Hippocampal formation (tissue), 2 donors: ENCODE data around the gene DLG1.
A peak's percentile ranks its signal among the peaks of the same experiment; 100 is the strongest.

Experiments used
- DNase-seq, 2 donors: peaks; one replicate each; lab custom pipeline; 2025; lab: John Stamatoyannopoulos, UW

The DLG1 gene

DNA sequence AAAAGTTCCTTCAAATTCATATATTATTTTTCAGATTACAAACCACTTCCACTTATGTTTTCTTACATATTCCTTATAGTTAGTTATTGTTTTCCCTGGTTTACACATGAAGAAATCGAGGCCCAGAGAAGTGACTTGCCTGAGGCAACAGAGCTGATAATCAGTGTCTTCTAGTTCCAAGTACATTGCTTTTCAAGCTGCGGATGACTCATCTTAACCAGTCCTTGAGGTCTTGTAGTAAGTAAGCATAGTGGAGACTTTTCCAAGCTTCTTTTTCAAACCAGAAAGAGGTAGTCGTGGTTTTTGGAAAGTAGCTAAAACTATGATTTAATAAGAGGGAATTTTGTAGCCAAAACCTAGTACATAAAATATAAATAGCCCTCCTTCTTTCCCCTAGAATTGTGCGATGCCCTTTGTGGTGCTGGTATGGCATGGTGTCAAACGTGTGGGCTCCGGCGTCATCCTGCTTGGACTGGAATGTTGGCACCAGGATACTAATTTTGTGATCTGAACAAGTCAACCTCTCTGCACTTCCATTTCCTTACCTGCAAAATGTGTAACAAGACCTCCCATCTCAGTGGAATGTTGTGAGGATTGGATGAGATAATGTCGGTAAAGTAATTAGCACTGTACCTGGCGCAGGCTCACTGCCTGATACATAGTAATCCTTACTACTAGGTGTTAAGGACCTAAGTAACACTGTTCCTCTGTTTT, 19.0 kb upstream of the DLG1 start:
- DNase-seq: no peak

DNA sequence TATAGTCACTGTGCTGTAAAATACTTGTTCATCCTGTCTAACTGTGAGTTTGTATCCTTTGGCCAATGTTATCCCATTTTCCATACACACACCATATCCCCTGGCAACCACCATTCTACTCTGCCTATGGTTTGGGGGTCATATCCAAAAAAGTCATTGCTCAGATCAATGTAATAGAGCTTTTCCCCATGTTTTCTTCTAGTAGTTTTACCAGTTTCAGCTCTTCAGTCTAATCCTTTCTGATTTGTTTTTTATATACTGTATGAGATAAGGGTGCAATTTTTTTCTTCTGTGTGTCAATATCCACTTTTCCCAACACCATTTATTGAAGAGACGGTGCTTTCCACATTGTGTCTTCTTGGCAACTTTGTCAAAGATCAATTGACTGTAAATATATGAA, 14.0 kb upstream of the DLG1 start:
- no peak for DNase-seq

DNA sequence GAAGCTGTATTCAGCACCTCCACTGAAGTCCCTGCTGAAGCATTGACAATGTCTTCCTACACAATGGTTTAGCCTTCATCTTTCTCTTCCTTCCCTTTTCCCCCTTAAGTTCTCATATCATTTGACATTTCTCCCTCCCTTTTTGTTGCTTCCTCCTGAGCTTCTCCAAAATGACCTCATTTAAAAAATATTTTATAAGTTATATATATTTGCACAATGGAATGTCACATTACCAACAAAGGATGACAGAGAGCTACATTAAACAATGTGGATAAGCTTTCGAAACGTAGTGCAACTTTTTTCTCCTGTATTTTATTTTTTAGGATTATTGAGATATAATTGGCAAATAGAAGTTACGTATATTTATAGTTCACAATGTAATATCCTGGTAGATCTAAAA, 13.2 kb upstream of the DLG1 start:
- no peak for DNase-seq

DNA sequence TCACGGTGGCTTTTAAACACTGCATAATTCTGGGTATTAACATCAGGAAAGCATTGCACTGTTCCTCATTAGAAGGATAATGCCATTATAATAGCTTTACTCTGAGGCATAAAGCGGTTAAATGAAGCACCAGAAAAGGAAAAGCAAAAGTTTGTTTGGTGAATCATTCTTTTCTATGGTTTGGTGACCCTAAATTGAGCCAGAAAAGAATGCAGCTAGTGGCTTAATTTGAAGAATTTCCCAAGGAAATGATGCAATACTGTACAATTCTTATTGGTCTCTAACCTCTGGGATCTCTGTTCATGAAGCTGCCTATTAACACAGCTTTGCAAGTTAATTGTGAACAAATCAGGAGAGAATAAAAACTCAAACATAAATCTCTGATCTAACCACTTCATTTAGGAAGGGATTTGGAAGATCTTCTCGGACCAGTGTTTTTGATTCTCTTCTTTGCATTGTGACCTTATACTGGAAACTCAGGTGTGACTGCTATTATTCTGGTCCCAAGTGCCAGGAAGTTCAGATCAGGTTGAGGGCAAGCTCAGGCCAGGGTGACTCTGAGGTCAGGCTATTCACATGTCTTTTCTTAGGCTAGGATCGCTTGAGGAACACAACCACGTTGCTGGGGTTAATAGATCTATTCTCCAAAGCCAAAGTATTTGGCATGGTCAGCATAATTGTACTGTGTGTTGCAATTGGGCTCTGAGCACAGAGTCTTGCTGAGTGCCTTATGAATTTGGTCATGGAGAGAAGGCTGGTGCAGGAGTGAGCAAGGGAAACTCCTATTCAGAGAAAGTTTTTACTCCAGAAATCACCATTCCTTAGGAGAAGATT, 11.3 kb upstream of the DLG1 start:
- no peak for DNase-seq

DNA sequence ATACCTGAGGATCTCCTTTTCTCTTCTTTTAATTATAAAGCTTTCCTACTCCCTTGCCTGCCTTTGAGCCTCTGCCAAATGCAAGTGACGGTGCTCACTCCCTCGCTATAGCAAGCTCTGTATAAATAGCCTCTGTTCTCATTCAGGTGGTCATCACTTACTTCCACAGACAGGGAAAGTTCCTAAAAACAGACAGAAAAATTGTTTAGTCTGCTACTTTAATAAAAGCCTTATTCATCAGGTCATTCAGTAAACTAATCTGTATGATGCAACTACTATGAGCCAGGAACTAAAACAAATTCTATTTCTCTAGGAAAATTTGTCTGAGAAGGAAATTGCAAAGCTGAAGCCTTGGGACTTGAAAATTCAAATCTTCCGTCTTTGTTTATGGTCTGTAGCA, 10.2 kb upstream of the DLG1 start:
- DNase-seq: no peak

DNA sequence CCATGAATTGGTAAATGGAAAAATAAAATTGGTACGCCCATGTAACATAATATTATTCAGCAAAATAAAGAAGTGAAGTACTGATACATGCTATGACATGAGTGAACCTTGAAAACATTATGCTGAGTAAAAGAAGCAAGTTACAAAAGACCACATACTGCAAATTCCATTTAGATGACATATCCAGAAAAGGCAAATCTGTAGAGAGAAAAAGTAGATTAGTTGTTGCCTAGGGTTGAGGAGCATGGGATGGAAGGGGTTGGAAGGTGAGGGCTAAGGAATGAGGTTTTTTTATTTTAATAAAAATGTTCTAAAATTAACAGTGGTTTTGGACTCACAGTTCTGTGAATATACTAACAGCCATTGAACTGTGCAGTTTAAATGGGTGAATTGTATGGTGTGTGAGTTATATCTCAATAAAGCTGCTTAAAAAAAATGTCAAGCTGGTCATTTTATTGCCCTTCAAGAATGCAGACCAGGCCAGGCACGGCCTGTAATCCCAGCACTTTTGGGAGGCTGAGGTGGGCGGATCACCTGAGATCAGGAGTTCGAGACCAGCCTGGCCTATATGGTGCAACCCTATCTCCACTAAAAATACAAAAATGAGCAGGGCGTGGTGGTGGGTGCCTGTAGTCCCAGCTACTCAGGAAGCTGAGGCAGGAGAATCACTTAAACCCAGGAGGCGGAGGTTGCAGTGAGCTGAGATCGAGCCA, 8.1 kb upstream of the DLG1 start:
- no peak for DNase-seq

DNA sequence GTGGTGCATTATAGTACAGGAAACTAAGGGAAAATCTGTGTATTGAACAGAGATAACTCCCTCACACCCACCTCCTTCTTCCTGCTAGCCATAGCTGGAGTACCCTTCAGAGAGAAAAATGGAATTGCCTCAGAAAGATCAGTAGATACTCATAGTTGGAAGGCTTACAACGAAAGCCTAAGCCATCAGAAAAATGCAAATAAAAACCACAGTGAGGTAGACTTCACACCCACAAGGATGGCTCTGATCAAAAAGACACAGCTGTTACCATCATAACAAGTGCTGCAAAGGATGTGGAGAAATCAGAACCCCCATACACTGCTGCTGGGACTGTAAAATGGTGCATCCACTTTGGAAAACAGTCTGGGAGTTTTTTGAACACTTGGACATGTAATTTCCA, 7.4 kb upstream of the DLG1 start:
- no peak for DNase-seq

DNA sequence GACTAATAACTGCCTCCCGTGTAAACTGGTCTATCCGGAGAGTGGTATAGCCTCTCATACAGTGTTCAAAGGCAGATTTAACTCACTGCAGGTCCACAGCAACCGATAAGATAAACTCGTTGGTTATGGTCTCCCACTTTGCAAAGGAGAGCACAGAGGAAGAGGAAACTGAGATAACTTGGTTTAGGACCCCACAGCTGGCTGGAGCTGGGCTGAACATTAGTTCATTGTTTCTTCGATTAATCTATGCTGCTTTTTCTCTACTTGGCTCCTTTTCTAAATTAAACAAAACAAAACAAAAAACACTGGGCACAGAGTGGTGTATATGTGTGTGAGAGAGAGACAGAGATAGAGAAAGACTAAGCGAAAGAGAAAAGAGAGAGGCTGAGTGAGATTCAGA, 5.0 kb upstream of the DLG1 start:
- DNase-seq: no peak

DNA sequence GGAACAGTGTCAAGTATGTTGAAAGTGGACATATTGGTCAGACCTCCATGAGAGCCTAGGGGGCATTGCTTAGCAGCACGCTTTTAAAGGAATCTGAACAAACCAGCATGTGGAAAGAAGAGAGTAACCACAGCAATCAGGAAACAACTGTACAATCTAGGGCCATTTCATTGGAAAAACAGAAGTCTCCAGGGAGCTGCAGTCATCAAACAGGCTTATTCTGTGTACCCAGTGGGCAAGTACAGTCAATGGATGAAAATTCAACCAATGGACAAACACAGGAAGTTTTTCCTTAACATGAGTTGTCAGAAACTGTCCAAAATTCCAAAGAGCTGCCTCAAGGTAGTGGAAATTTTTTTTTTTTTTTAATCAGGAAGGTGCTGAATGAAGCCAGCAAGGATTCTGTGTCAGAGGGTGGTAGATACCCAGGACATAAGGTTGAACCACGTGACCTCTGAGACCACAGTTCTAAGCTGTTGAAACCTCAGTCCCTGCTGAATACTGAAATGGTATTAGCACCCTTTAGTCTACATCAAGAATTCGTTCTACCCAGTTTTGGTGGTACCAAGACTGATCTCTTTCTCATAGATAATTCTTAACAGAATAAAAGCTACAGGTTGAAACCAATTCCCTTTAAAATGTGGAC, 4.4 kb upstream of the DLG1 start:
- no peak for DNase-seq

DNA sequence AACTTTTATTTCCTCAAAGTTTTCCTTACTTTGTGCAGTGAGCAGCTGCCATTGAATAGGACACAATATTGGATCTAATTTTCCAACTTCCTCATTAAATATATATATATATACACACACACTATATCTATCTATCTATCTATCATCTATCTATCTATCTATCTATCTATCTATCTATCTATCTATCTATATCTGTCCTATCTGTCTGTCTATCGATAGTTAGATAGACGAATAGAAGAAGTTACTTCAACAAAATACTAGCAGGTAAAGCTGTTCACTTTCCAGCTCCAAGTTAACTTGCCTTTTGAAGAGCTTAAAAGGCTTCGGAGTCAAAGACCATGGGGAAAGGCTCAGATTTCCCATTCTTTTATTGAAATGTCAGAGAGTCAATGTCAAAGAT, 3.6 kb upstream of the DLG1 start:
- DNase-seq: no peak

DNA sequence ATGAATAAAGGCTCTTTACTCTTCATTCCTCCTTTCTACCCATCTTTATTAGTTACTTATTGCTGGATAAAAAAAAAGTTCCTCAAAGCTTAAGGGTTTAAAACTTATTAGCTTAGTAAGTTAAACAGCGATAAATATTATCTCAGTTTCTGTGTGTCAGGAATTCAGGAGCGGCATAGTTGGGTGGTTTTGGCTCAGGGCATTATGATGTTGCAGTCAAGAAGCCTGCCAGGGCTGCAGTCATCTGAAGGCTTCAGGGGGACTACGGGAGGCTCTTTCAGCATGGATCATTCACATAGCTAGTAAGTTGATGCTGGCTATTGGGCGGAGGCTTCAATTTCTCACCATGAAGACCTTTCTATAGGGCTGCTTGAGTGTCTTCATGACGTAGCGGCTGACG, 1.9 kb upstream of the DLG1 start:
- DNase-seq: no peak

DNA sequence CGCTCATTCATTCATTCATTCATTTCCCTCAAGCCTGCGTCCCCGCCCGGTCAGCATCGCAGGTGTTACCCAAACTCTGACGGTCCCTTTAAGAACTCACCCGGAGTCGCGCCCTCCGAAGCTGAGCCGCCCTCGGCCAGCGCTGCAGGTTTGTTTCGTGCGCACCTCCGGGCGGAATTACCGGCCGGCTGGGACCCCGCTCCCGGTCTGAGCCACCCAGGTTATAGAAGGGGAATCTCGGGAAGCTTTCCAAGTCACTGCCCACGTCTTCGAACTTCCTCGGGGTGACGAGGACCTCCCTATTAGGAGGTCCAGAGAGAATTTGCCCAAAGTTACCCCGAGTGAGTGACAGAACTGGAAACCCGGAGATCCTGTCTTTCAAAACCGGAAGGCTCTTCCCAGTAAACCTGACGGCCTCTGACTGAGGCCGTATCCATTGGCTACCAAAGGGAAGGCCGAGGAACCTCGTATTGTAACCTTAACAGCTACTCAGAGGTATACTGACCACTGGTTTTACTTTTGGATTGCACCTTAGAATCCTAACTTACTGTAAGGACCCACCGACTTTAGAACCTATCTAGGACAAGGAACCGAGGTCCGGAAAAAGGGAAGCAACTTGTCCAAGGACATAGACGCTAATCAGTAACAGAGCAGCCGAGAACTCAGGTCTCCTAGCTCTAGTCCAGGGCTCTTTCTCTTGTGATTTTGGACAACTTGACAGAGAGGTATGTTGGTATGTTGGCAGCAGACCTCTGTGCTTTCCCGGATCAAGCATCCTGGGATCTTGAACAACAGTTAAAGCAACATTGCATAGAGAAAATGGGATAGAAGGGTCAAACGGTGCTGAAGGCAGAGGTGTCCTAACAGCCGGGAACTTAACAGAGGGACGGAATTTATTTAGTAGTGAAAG, 788 bp upstream of the DLG1 start:
- no peak for DNase-seq

DNA sequence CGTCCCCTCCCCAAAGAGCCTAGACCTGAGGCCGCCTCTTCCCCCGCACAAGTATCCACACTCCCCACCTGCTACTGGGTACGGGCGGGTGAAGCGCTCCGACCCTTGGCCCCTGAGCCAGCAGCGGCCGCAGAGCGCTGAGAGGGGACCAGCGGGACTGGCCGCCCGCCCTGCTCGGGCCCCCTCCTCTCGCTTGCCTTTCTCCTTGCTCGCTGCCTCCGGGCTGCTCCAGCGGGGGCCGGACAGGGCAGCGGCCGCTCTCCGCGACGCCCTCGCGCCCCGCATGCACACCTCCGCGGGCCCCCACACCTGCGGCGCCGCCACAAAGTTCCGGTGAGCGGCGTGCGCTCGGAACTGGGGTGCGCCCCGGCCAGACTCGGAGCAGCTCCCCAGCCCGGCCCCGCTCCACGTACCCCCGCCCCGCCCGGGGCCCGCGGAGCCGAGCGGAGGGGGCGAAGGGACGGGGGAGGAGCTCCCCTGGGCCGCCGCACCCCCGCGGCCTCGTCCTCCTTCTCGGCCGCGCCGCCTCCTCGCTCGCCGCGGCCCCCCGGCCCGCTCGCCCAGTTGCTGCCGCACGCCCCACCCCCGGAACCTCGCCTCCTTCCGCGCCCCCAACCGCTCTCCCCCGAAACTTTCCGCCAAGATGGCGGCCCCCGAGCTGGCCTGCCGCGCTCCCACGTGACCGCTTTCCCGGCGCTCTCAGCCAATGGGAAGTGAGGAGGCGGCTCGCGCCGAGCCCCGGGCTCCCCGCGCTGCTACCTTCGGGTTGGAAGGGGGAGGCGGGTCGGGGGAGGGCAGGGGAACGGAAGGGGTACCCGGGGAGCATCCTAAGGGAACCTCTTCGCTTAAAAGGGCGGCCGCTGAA, 704 bp downstream of the DLG1 start:
- peak; percentile 68 to 87 for DNase-seq

DNA sequence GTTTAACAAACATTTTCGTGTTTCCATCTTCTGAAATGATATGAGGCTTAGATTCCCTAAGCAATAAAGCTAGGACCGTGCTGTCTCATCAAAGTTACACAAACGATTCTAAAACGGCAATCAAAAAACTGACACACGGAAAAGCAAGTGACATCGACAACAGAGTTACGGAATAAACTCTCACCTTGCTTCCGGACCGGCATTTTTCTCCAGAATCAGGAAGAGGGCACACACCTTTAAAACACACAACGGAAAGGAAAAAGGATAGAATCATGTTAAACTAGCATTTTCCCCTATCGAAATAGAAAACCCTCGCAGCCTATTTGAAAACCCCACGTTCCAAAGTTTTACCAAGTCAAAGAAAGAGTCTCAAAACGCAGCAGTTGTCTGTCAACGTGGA, 1.4 kb downstream of the DLG1 start:
- no peak for DNase-seq

DNA sequence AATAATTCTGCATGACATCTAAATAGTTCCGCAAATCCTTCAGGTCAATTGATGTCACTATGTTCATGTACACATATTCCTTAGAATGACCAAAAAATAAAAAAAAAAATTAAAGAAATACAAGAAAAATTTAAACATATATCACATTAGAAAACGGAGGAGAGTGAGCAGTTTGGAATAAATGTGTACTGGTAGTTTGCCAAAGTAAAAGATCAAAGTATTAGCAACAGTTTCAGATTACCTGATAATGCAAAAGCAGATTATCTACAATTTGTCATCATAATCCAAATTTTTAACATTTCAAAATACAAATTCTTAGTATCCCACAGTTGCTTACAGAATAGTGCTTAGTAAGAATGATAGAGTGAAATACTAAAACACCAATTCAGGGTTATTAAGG, 1.9 kb downstream of the DLG1 start:
- no peak for DNase-seq

DNA sequence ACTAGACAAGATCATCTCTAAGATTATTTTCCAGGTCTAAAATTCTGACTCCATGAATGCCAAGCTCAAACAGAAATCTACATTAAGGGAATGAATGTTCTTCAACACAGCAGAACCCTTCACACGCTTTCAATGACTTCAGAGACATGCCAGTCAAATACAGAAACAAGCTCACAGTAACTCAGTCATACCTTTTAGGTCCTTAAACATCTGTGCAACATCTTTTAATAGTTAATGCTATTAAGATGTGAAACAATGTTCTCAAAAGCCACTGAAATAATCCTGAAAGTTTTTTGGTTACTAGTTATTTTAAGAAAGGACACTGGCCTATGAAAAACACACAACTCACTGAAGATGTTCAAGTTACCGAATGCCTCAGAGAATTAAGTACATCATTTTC, 2.5 kb downstream of the DLG1 start:
- no peak for DNase-seq

DNA sequence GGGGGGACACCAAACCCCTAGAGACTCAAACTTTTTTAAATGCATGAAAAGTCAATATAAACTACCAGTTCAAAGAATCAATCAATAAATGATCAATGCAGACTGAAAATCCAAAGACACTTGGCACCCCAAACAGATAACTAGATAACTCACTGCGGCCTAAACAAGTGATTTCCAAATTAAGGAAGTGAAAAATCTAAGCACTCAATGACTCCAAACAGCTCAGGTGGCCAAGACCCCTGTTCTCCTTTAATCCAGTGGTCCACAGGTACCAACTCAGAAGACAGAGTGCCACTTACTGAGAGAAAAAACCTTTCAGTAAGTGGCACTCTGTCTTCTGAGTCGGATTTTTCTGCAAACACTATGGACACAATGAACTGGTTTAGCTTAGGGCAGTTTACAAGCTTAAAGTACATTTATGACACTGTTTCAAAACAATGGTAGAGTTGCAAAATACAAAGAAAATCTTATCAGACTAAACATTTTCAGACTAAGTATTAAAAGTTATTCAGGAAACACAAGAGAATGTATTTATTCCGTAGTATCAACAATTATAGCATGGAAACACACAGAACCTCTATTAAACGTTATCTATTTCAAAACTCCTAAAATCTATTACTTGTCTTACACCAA, 4.7 kb downstream of the DLG1 start:
- DNase-seq: no peak

DNA sequence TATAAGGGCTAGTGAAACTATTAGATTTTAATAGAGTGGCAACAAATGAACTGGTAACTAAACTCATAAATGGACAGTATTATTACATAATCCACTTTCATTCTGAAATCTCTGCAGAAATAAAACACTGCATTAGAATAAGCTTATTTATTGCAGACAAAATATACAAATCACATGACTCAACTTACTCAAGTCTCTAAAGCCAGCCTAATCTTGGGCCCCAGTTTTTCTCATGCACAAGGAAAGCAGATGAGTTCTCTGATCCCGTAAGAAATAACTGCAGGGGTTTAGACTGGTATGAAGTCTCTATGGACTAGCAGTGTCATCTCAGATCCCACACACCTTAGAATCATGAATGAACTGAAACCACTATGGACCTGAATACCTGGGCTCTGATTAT, 5.8 kb downstream of the DLG1 start:
- DNase-seq: no peak

DNA sequence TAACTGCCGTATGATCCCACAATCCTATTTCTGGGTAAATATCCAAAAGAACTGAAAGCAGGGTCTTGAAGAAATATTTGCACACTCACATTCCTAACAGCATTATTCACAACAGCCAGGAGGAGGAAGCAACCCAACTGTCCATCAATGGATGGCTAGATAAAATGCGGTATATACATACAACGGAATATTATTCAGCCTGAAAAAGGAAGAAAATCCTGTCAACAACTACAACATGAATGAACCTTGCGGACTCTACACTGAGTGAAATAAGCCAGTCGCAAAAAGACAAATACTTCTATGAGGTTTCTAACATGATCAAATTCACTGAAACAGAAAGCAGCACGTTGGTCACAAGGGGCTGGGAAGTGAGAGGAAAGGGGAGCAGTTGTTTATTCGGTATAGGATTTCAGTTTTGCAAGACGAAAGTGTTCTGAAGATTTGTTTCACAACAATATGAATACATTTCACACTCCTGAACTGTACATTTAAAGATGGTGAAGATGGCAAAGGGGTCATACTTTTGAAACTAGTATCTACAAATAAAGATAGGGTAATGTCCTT, 6.2 kb downstream of the DLG1 start:
- DNase-seq: no peak

DNA sequence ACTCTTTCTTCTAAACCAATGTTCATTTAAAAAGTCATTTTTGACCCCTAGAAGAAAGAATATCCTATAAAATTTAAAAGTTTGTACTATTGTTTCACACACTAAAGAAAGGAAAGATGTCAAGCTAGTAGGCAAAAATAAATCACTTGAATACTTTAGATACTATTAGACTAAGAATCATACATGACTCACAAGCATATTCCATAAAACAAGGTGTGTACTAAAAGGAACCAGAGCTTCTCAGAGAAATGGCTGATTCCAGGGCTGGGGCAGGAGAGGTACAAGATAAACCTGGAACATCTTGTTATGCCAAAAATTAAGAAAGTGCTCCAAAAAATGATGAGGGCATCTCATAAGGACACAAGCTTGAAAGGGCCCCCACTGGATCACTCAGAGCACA, 8.7 kb downstream of the DLG1 start:
- DNase-seq: no peak
